C4-2B (cell line): ENCODE measurements around the gene ENTPD6.

Experiments used
- H3K27ac ChIP-seq: fragments of 450-650 bp; 2 replicates; pipeline ENCODE4 v1.5.1; 2017
- ZFX ChIP-seq: fragments of 450-650 bp; IDR thresholded peaks from 2 replicates; pipeline ENCODE4 v1.6.1; 2017
- TF ChIP-seq, protein P1 (sequence below): fragments of 450-650 bp; conservative IDR thresholded peaks from 2 replicates; pipeline ENCODE4 v1.5.1; 2017; ENCODE audit warnings: mild to moderate bottlenecking

The ENTPD6 gene

DNA sequence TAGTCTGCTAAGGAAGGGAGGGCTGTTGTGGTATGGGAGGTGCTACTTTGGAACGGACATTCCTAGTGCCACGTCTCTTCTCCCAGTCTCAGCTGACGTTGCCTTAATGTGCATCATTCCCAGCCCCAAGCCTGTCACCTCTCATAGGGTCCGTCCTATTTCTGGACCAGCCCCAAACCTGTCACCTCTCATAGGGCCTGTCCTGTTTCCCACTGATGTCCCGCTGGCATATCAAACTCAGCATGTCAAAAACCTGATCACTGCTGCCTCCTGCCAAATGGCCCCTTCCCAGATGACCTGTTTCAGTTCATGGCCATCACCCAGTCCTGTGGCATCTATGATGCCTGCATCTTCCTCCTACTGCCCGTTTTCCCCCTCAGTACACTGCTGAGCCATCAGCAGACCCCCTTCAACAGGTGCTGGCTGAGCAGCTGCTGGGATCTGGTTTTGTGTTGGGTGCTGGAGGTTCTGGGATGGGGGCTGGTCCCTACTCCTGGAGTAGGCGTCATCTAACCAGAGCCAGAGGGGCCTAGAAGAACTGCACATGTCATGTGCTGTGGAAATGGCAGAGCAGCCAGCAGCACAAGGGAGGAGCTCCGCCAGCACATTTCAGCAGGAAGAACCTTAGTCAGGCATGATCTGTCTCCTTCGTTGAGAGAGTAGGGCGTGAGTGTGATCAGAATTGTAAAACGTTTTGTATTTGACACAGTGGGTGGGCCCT, 3.3 kb downstream of the ENTPD6 start:
- TF ChIP-seq, protein P1, sequence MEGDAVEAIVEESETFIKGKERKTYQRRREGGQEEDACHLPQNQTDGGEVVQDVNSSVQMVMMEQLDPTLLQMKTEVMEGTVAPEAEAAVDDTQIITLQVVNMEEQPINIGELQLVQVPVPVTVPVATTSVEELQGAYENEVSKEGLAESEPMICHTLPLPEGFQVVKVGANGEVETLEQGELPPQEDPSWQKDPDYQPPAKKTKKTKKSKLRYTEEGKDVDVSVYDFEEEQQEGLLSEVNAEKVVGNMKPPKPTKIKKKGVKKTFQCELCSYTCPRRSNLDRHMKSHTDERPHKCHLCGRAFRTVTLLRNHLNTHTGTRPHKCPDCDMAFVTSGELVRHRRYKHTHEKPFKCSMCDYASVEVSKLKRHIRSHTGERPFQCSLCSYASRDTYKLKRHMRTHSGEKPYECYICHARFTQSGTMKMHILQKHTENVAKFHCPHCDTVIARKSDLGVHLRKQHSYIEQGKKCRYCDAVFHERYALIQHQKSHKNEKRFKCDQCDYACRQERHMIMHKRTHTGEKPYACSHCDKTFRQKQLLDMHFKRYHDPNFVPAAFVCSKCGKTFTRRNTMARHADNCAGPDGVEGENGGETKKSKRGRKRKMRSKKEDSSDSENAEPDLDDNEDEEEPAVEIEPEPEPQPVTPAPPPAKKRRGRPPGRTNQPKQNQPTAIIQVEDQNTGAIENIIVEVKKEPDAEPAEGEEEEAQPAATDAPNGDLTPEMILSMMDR = no peak
- TF ChIP-seq ZFX = no peak
- peak overlapping the region; percentile 52 for H3K27ac ChIP-seq

DNA sequence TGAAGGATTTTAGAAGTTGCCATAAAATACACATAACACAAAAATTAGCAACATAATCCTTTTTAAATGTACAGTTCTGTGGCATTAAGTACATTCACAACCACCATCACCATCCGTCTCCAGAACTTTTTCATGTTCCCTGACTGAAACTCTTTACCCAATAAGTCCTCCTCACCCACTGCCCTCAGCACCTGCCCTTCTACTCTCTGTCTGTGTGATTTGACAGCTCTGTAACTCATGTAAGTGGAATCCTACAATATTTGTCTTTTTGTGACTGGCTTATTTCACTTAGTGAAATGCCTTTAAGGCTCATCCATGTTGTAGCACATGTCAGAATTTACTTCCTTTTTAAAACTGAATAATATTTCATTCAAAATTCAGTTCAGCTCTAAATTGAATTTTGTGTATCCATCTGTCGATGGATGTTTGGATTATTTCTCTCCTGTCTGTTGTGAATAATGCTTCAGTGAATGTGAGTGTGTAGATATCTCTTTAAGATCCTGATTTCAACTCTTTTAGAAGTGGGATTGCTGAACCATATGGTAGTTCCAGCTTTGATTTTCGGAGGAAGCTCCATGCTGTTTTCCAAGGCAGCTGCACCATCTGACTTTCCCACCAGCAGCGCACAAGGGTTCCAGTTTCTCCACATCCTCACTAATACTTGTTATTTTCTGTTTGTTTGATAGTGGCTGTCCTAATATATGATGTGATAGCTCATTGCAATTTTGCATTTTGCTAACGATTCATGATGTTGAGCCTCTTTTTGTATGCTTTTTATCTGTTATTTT, 4.2 kb downstream of the ENTPD6 start:
- peak overlapping the region; percentile 52 for H3K27ac ChIP-seq
- TF ChIP-seq ZFX = no peak
- TF ChIP-seq, protein P1 = no peak

DNA sequence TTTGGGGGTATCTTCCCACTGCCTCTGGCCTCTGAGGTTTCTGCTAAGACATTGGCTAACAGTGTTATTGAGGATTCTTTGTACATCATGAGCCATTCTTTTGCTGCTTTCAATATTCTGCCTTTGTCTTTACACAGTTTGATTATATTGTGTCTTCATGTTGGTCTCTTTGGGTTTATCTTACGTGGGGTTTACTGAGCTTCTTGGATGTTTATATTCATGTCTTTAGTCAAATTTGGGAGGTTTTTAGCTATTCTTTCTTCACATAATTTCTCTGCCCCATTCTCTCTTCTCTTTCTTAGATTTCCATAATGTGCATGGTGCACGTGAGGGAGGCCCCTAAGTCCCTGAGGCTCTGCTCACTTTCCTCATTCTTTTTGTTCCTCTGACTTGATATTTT, 7.6 kb downstream of the ENTPD6 start:
- no peak overlapping the region for H3K27ac ChIP-seq

DNA sequence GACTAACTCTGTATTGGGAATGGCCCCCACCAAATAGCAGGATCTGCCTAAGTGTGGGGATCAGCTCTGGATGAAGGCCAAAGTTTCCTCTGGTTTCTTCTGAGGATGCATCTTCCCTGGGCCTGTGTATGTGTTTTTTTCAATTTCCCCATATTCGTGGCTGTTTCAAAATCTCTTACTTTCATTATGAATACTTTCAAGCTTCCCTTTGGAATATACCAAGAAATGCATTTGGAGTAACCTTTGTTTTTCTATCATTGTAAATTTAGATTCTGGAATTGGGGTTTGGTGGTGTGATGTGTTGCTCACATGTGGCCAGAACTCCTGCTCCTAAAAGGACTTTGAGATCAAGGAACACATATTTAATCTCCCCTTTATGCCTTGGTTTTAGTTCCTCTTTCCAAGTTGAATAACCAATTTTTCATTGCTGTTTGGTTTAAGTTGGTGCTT, 8.4 kb downstream of the ENTPD6 start:
- TF ChIP-seq, protein P1 = no peak
- no peak for TF ChIP-seq ZFX
- H3K27ac ChIP-seq = no peak overlapping the region

More for the DNA sequence above, 7.6 kb downstream of the ENTPD6 start:
- TF ChIP-seq ZFX = no peak
- TF ChIP-seq, protein P1 = no peak

DNA sequence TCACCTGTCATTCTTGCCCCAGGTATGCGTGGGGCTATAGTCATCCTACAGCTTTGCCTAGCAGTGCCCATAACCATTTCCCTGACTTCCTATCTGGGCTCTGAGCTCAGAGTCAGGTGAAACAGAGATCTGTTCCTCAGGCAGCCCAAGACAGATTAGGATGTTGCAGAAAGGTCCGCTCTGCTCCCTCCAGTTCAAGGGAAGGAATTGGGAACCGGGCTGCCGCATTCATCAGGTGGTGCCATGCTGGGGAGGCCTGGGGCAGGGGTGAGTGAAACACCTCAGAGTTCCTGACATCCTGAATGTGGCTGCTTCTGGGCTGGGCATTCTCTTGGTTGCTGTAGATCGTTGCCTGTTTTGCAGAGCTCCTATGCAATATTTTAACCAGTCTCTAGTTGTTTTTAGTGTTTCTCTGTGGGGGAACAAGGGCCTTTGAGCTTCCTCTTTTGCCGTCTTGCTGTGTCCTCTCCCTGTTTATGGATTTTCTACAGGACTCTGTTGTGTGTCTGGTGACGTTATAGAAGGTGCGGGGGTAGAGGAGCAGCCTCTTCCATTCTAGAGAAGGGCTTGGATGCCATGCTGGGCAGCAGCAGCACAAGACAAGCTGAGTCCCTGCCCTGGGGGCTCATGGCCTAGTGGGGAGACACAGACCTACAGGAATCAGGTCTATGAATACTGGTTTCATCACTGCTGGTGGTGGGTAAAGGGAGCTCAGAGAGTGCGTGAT, 9.2 kb downstream of the ENTPD6 start:
- no peak for TF ChIP-seq ZFX
- TF ChIP-seq, protein P1 = no peak
- H3K27ac ChIP-seq = no peak overlapping the region

DNA sequence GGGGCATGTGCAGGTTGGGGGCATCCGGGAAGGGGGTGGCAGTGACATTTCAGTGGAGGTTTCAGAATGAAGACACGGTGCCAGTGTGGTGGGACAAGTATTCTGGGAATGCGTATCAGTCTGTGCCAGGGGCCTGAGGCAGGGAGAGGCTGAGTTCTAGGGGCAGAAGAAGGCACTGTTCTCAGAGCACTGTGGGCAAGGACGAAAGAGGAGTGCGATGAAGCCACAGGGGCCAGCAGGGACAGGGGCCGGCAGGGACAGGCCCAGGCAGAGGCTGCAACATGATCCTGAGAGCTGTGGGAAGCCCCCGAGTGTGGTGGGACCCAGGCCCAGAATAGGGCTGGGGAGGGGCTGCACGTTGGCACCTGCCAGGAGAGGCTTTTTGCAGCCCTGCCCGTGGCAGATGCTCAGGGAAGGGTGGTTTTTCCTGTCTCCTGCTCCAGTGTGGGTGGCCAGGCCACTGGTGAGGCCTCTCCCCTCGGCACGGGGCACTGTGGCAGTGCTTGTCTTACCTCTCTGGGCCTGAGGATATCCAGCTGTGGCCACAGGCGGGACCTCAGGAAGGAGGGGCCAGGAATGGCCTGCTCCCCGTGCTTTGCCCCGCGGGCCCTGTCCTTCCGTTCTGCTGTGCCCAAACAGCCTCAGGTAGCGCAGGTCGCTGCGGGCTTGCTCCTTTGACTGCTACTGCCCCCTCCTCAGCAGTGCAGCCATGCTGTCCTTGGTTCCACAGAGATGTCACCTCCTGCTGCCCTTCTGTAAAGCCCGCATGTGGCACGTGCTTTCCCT, 10.0 kb downstream of the ENTPD6 start:
- TF ChIP-seq, protein P1 = no peak
- TF ChIP-seq ZFX = no peak
- peak overlapping the region; percentile 3; the same call in 1 of the 2 replicates for H3K27ac ChIP-seq
